ENCODE results near the gene HAX1. TPM values are rescaled to one million over a fixed set of nuclear protein-coding genes. Genes with fewer than 3 reads are reported as not detected.

Gene HAX1
- total RNA-seq, 1 experiment from 2014 or later, result 184 TPM

DNA sequence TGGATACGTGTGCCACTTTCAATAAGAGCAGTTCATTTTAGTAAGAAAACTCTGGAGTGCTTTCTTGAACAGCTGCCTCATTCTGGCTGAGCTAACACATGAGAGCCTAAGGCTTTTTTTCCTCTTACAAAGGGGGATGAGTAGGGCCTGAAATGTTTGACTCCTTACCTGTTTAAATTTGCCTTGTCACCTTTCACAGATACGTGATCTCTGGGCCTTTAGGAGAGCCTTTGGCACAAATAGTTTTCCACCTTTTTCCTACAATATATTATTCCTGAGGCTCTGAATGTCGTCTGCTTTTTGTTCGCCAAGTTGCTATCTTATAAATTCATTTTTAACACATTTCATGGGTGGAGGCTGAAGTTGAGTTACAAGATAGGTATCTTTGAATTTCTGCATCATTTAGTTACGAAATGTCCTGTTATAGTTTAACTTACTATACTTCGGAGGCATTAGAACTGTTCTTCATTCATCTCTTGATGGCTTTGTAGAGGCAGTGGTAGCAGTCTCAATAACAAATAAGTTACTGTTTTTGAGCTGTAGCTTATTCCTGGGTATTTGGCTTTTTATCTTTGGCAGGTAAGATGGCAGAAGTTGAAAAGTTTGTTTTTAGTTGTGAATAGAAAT lies 34.4 kb upstream of the HAX1 start:
- Histone ChIP-seq H2AFZ (ENCODE audit: low read length) (no peak overlapping the region), H3K9me2 (replicated peaks; ENCODE audit: insufficient read depth, low read length) (no peaks in the 10 kb centered on the region), H3K27ac (ENCODE audit: low read length) (no peak overlapping the region), H4K20me1 (ENCODE audit: insufficient read depth, low read depth, low read length) (peaks cover 31% of the 10 kb centered on the region), H3K9ac (ENCODE audit: low read length) (no peak overlapping the region), H3K4me1 (ENCODE audit: low read length) (no peaks in the 10 kb centered on the region), H3K36me3 (ENCODE audit: insufficient read depth, low read length) (peaks cover 79% of the 10 kb centered on the region), H3K4me3 (ENCODE audit: low read length) (no peak overlapping the region), H3K27me3 (ENCODE audit: low read length) (no peaks in the 10 kb centered on the region), H3K79me2 (ENCODE audit: low read length) (peaks cover 84% of the 10 kb centered on the region), H3K4me2 (ENCODE audit: low read depth, low read length, poor library complexity, severe bottlenecking) (no peak overlapping the region), H3K9me3 (ENCODE audit: low read length) (no peaks in the 10 kb centered on the region)
- no peak for DNase-seq

DNA sequence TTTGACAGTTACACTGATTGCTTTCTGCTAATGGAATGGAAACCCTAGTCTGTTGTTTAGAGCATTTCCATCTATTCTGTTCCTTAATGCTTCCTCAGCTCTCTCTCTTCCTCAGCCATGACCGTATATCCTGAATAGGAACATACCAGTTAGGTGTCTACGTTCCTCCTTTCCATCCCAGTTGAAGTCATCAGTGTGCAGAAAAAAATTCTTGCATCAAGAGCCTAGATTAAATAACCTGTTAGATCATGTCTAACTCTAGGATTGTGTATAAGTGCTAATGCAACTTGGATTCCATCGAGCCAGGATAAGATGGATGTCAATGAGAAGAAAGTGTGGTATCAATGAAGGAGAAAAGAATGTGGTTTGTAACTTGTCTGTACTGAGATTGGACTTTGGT lies 32.9 kb upstream of the HAX1 start:
- Histone ChIP-seq H3K9me2 (replicated peaks; ENCODE audit: insufficient read depth, low read length) (no peaks in the 10 kb centered on the region), H3K27ac (ENCODE audit: low read length) (no peak overlapping the region), H3K79me2 (ENCODE audit: low read length) (peaks cover 85% of the 10 kb centered on the region), H3K9ac (ENCODE audit: low read length) (no peak overlapping the region), H3K27me3 (ENCODE audit: low read length) (no peaks in the 10 kb centered on the region), H3K36me3 (ENCODE audit: insufficient read depth, low read length) (peaks cover 88% of the 10 kb centered on the region), H3K4me2 (ENCODE audit: low read depth, low read length, poor library complexity, severe bottlenecking) (no peak overlapping the region), H3K4me1 (ENCODE audit: low read length) (no peaks in the 10 kb centered on the region), H3K4me3 (ENCODE audit: low read length) (no peak overlapping the region), H4K20me1 (ENCODE audit: insufficient read depth, low read depth, low read length) (peaks cover 29% of the 10 kb centered on the region), H3K9me3 (ENCODE audit: low read length) (no peaks in the 10 kb centered on the region), H2AFZ (ENCODE audit: low read length) (no peak overlapping the region)
- DNase-seq, result no peak

DNA sequence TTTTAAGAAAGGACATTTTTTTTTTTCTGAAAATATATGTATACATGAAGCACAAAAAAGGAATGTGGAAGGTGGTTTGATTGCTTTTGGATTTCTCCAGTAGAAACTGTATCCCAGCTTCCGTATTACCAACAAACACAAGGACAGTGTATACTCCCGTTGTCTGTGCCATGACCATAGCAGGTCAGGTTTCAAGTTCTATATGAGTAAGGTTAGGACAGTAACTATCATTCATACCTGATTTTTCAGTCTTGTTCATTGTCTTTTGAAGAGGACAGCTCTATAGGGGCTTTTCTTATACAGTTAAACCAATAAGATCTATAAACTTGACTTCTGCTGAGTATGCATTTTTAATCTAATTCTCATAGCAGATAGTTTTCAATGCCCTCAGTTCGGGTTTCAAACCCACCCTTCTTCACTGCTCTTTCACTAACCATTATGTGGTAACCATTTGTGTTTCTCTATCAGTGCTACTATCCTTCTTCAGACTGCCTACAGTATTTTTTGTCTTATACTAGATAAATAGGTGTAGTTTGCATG lies 32.1 kb upstream of the HAX1 start:
- Histone ChIP-seq H3K4me1 (ENCODE audit: low read length) (no peaks in the 10 kb centered on the region), H3K27ac (ENCODE audit: low read length) (no peak overlapping the region), H3K79me2 (ENCODE audit: low read length) (peaks cover 82% of the 10 kb centered on the region), H3K9me2 (replicated peaks; ENCODE audit: insufficient read depth, low read length) (no peaks in the 10 kb centered on the region), H3K4me2 (ENCODE audit: low read depth, low read length, poor library complexity, severe bottlenecking) (no peak overlapping the region), H3K9me3 (ENCODE audit: low read length) (no peaks in the 10 kb centered on the region), H4K20me1 (ENCODE audit: insufficient read depth, low read depth, low read length) (peaks cover 25% of the 10 kb centered on the region), H3K27me3 (ENCODE audit: low read length) (no peaks in the 10 kb centered on the region), H2AFZ (ENCODE audit: low read length) (no peak overlapping the region), H3K9ac (ENCODE audit: low read length) (no peak overlapping the region), H3K4me3 (ENCODE audit: low read length) (no peak overlapping the region), H3K36me3 (ENCODE audit: insufficient read depth, low read length) (peaks cover 89% of the 10 kb centered on the region)
- DNase-seq, result no peak

DNA sequence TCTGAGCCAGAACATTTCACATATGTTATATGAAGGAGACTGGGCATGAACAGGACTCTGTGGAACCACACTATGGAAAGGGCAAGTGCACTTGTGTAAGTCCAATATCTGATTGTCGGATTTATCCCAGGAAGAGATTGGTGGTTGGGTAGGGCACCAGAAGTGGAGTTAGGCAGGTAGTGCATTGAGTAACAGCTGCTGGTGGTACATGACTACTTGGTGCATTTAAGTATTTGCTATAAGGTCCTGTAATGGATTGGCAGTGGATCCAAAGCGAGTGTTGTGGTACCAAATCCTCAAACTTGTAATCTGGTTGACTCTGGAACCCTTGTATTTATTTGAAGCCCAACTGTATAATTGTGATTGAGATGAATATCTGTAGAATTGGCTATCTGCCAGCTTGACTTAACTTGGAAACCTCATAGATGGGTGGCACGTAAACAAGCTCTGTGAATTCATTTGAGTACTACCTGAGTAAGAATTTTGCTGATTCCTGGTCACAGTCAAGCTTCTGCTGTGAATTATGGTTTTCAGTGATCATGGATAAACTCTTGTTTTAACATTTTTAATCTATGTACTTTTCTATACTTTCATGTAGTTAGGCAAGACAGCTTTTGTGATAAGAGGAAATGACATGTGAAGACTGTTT lies 30.6 kb upstream of the HAX1 start:
- Histone ChIP-seq H3K79me2 (ENCODE audit: low read length) (peaks cover 77% of the 10 kb centered on the region), H3K27ac (ENCODE audit: low read length) (no peak overlapping the region), H3K9me2 (replicated peaks; ENCODE audit: insufficient read depth, low read length) (no peaks in the 10 kb centered on the region), H3K36me3 (ENCODE audit: insufficient read depth, low read length) (peaks cover 87% of the 10 kb centered on the region), H3K9ac (ENCODE audit: low read length) (no peak overlapping the region), H4K20me1 (ENCODE audit: insufficient read depth, low read depth, low read length) (peaks cover 23% of the 10 kb centered on the region; the same call in 1 of the 2 replicates), H3K9me3 (ENCODE audit: low read length) (no peaks in the 10 kb centered on the region), H3K4me2 (ENCODE audit: low read depth, low read length, poor library complexity, severe bottlenecking) (no peak overlapping the region), H3K4me3 (ENCODE audit: low read length) (no peak overlapping the region), H3K4me1 (ENCODE audit: low read length) (no peaks in the 10 kb centered on the region), H2AFZ (ENCODE audit: low read length) (no peak overlapping the region), H3K27me3 (ENCODE audit: low read length) (no peaks in the 10 kb centered on the region)
- no peak for DNase-seq

DNA sequence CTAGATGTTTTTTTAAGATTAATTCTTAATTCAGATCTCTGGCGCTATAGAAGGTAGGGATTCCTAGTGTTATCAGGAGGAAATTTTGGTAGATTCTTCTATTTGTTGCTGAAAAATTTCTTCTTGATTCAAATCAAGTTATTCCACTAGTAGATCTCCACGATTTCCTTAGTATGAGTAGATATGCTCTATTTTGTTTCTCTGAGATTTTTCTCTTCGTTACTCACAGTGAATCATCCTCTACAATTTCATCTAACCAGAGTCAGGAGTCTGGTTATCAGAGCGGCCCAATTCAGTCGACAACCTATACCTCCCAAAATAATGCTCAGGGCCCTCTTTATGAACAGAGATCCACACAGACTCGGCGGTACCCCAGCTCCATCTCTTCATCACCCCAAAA lies 18.8 kb upstream of the HAX1 start:
- H3K4me1 ChIP-seq (ENCODE audit: low read length), result no peaks in the 10 kb centered on the region
- no peak for DNase-seq
- no peak overlapping the region for H2AFZ ChIP-seq (ENCODE audit: low read length)
- no peak overlapping the region for H3K9ac ChIP-seq (ENCODE audit: low read length)
- no peaks in the 10 kb centered on the region for H3K9me3 ChIP-seq (ENCODE audit: low read length)
- H3K79me2 ChIP-seq (ENCODE audit: low read length), result peaks cover 7% of the 10 kb centered on the region
- no peaks in the 10 kb centered on the region for H3K27me3 ChIP-seq (ENCODE audit: low read length)
- H3K27ac ChIP-seq (ENCODE audit: low read length), result no peak overlapping the region
- no peak overlapping the region for H3K4me2 ChIP-seq (ENCODE audit: low read depth, low read length, poor library complexity, severe bottlenecking)
- H4K20me1 ChIP-seq (ENCODE audit: insufficient read depth, low read depth, low read length), result 0 out of 2 replicates have a peak, but pooled peaks cover 6% of the 10 kb centered on the region
- H3K4me3 ChIP-seq (ENCODE audit: low read length), result no peak overlapping the region
- no peaks in the 10 kb centered on the region for H3K9me2 ChIP-seq (replicated peaks; ENCODE audit: insufficient read depth, low read length)
- peaks cover 77% of the 10 kb centered on the region for H3K36me3 ChIP-seq (ENCODE audit: insufficient read depth, low read length)

DNA sequence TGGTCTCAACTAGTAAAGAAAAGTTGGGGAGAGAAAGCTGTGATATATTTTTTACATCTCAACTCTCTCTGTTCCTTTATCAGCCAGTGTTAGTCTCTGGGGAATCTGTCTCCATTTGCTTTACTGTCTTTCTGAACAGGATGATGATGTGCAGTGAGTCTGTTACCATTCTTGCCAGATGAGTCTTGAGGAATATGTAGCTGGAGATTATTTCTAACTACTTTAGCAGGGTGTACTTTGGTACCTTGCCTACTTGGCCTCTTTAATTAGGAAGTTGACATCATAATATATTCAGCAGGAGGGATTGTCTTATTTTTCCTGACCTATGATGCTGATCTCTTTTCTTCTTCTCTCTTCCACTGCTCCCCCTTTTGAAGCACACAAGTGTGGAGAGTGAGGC lies 15.7 kb upstream of the HAX1 start:
- Histone ChIP-seq H3K4me1 (ENCODE audit: low read length) (no peaks in the 10 kb centered on the region), H2AFZ (ENCODE audit: low read length) (no peak overlapping the region), H3K27me3 (ENCODE audit: low read length) (no peaks in the 10 kb centered on the region), H3K9ac (ENCODE audit: low read length) (no peak overlapping the region), H3K79me2 (ENCODE audit: low read length) (peaks cover 7% of the 10 kb centered on the region; the same call in 1 of the 2 replicates), H3K27ac (ENCODE audit: low read length) (no peak overlapping the region), H3K9me2 (replicated peaks; ENCODE audit: insufficient read depth, low read length) (no peaks in the 10 kb centered on the region), H3K36me3 (ENCODE audit: insufficient read depth, low read length) (peaks cover 77% of the 10 kb centered on the region), H3K4me2 (ENCODE audit: low read depth, low read length, poor library complexity, severe bottlenecking) (no peak overlapping the region), H4K20me1 (ENCODE audit: insufficient read depth, low read depth, low read length) (peaks cover 6% of the 10 kb centered on the region; the same call in 1 of the 2 replicates), H3K4me3 (ENCODE audit: low read length) (no peak overlapping the region), H3K9me3 (ENCODE audit: low read length) (no peaks in the 10 kb centered on the region)
- DNase-seq, result no peak

DNA sequence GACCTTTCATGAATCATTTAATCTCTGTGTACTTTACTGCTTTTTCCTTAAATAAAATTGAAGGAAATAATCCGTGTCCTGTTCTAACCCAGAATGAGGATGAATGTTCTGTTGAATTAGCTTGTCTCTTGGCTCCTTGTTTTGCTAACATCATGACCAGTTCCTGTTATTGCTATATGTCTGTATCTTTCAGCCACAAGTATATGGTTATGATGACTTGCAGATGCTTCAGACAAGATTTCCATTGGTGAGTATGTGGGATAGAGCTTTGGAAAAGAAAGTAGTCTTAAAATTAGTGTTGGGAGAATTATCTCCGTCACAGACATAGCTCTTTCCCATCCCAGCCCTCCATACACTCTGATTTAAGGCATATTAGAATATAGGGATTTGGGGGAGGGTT lies 13.6 kb upstream of the HAX1 start:
- no peaks in the 10 kb centered on the region for H3K9me2 ChIP-seq (replicated peaks; ENCODE audit: insufficient read depth, low read length)
- H3K9me3 ChIP-seq (ENCODE audit: low read length), result no peaks in the 10 kb centered on the region
- H4K20me1 ChIP-seq (ENCODE audit: insufficient read depth, low read depth, low read length), result peaks cover 6% of the 10 kb centered on the region; the same call in 1 of the 2 replicates
- H3K36me3 ChIP-seq (ENCODE audit: insufficient read depth, low read length), result peaks cover 93% of the 10 kb centered on the region
- no peaks in the 10 kb centered on the region for H3K4me1 ChIP-seq (ENCODE audit: low read length)
- H3K79me2 ChIP-seq (ENCODE audit: low read length), result peaks cover 7% of the 10 kb centered on the region; the same call in 1 of the 2 replicates
- H3K27ac ChIP-seq (ENCODE audit: low read length), result no peak overlapping the region
- no peak overlapping the region for H3K4me2 ChIP-seq (ENCODE audit: low read depth, low read length, poor library complexity, severe bottlenecking)
- no peaks in the 10 kb centered on the region for H3K27me3 ChIP-seq (ENCODE audit: low read length)
- no peak for DNase-seq
- no peak overlapping the region for H3K4me3 ChIP-seq (ENCODE audit: low read length)
- H2AFZ ChIP-seq (ENCODE audit: low read length), result no peak overlapping the region
- no peak overlapping the region for H3K9ac ChIP-seq (ENCODE audit: low read length)

DNA sequence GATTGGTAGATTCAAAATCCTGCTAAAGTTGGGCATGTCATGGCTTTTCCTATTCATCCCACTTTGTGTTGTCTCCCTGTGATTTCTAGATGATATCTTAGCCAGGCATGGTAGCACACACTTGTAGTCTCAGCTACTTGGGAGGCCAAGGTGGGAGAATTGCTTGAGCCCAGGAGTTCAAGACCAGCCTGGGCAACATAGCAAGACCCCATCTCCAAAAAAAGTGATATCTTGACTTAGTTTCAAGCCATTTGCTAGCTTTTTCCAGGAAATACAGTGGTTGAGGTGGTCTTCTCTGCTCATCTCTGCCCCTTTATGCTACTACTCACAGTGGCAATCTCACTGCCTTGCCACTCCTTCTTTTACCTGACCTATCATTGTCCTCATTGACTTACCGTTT lies 12.3 kb upstream of the HAX1 start:
- H3K4me3 ChIP-seq (ENCODE audit: low read length), result no peak overlapping the region
- H3K27me3 ChIP-seq (ENCODE audit: low read length), result no peaks in the 10 kb centered on the region
- no peaks in the 10 kb centered on the region for H3K4me1 ChIP-seq (ENCODE audit: low read length)
- no peak overlapping the region for H2AFZ ChIP-seq (ENCODE audit: low read length)
- peaks cover 6% of the 10 kb centered on the region; the same call in 1 of the 2 replicates for H4K20me1 ChIP-seq (ENCODE audit: insufficient read depth, low read depth, low read length)
- peaks cover 89% of the 10 kb centered on the region for H3K36me3 ChIP-seq (ENCODE audit: insufficient read depth, low read length)
- H3K4me2 ChIP-seq (ENCODE audit: low read depth, low read length, poor library complexity, severe bottlenecking), result no peak overlapping the region
- no peak for DNase-seq
- no peak overlapping the region for H3K27ac ChIP-seq (ENCODE audit: low read length)
- H3K9ac ChIP-seq (ENCODE audit: low read length), result no peak overlapping the region
- no peaks in the 10 kb centered on the region for H3K9me2 ChIP-seq (replicated peaks; ENCODE audit: insufficient read depth, low read length)
- peaks cover 7% of the 10 kb centered on the region; the same call in 1 of the 2 replicates for H3K79me2 ChIP-seq (ENCODE audit: low read length)
- H3K9me3 ChIP-seq (ENCODE audit: low read length), result no peaks in the 10 kb centered on the region

Measured in Karpas-422 (cell line).